ENCODE measurements around the gene GLTPD2.

Gene GLTPD2

GRCh38 chr17:4786106-4786511, 2.7 kb upstream of the GLTPD2 start, which contains the start of gene VMO1:
Gene VMO1, minus strand, starts transcription at chr17:4786364. Its CDS starts 12 bp downstream, at chr17:4786352.
- H3K27ac ChIP-seq (ENCODE audit: low read length), result no peak within 1 kb of the TSS
- no peaks in the 10 kb centered on the region for H3K9me3 ChIP-seq (ENCODE audit: insufficient read depth, low read length)
- no peak within 1 kb of the TSS for H3K4me3 ChIP-seq (ENCODE audit: low read length)
- H3K36me3 ChIP-seq (replicated peaks; ENCODE audit: low read depth, low read length), result no peaks in the 10 kb centered on the region
- TF ChIP-seq EZH2phosphoT487 (IDR thresholded peaks at IDR 0.05; ENCODE audit: low read depth) (no peak), CTCF (IDR thresholded peaks at IDR 0.05; ENCODE audit: low read depth, low read length) (no peak)
- peaks cover 3% of the 10 kb centered on the region; the same call in 1 of the 2 replicates for H3K4me1 ChIP-seq (ENCODE audit: low read length)
- no peak within 1 kb of the TSS for H2AFZ ChIP-seq (ENCODE audit: low read depth, low read length)
- no peak within 1 kb of the TSS for H3K4me2 ChIP-seq (ENCODE audit: low read length)
- no peaks in the 10 kb centered on the region for H4K20me1 ChIP-seq (ENCODE audit: insufficient read depth, low read length)
- no peaks in the 10 kb centered on the region for H3K79me2 ChIP-seq (ENCODE audit: low read length)
- H3K9ac ChIP-seq (ENCODE audit: low read length), result no peak within 1 kb of the TSS
- H3K27me3 ChIP-seq (ENCODE audit: low read depth, low read length), result no peaks in the 10 kb centered on the region

- Histone ChIP-seq H3K9me3 (ENCODE audit: insufficient read depth, low read length) (no peaks in the 10 kb centered on the region), H4K20me1 (ENCODE audit: insufficient read depth, low read length) (no peaks in the 10 kb centered on the region), H3K9ac (ENCODE audit: low read length) (no peak overlapping the region), H3K27me3 (ENCODE audit: low read depth, low read length) (no peaks in the 10 kb centered on the region), H3K27ac (ENCODE audit: low read length) (no peak overlapping the region), H3K4me1 (ENCODE audit: low read length) (peaks cover 3% of the 10 kb centered on the region; the same call in 1 of the 2 replicates), H3K4me2 (ENCODE audit: low read length) (no peak overlapping the region), H3K4me3 (ENCODE audit: low read length) (no peak overlapping the region), H3K79me2 (ENCODE audit: low read length) (no peaks in the 10 kb centered on the region), H3K36me3 (replicated peaks; ENCODE audit: low read depth, low read length) (no peaks in the 10 kb centered on the region), H2AFZ (ENCODE audit: low read depth, low read length) (no peak overlapping the region)
- no peak for TF ChIP-seq EZH2phosphoT487 (IDR thresholded peaks at IDR 0.05; ENCODE audit: low read depth)
- no peak for TF ChIP-seq CTCF (IDR thresholded peaks at IDR 0.05; ENCODE audit: low read depth, low read length)
Observed at GRCh38 chr17:4786516-4786915, 2.2 kb upstream of the GLTPD2 start.

GRCh38 chr17:4788159-4788806, 481 bp upstream of the GLTPD2 start:
- TF ChIP-seq EZH2phosphoT487 (IDR thresholded peaks at IDR 0.05; ENCODE audit: low read depth), result no peak
- TF ChIP-seq CTCF (IDR thresholded peaks at IDR 0.05; ENCODE audit: low read depth, low read length), result no peak
- H3K36me3 ChIP-seq (replicated peaks; ENCODE audit: low read depth, low read length), result no peaks in the 10 kb centered on the region
- no peaks in the 10 kb centered on the region for H3K9me3 ChIP-seq (ENCODE audit: insufficient read depth, low read length)
- no peaks in the 10 kb centered on the region for H4K20me1 ChIP-seq (ENCODE audit: insufficient read depth, low read length)
- H2AFZ ChIP-seq (ENCODE audit: low read depth, low read length), result no peak overlapping the region
- no peak overlapping the region for H3K4me3 ChIP-seq (ENCODE audit: low read length)
- no peak overlapping the region for H3K9ac ChIP-seq (ENCODE audit: low read length)
- H3K27ac ChIP-seq (ENCODE audit: low read length), result no peak overlapping the region
- peaks cover 3% of the 10 kb centered on the region; the same call in 1 of the 2 replicates for H3K4me1 ChIP-seq (ENCODE audit: low read length)
- no peaks in the 10 kb centered on the region; the same call in 1 of the 2 replicates for H3K27me3 ChIP-seq (ENCODE audit: low read depth, low read length)
- H3K79me2 ChIP-seq (ENCODE audit: low read length), result no peaks in the 10 kb centered on the region
- H3K4me2 ChIP-seq (ENCODE audit: low read length), result no peak overlapping the region

GRCh38 chr17:4789701-4789950, 862 bp downstream of the GLTPD2 start:
- H2AFZ ChIP-seq (ENCODE audit: low read depth, low read length), result peak overlapping the region; percentile 43; the same call in 1 of the 2 replicates
- no peaks in the 10 kb centered on the region; the same call in 1 of the 2 replicates for H3K27me3 ChIP-seq (ENCODE audit: low read depth, low read length)
- no peak overlapping the region for H3K27ac ChIP-seq (ENCODE audit: low read length)
- H3K79me2 ChIP-seq (ENCODE audit: low read length), result no peaks in the 10 kb centered on the region
- no peak for TF ChIP-seq CTCF (IDR thresholded peaks at IDR 0.05; ENCODE audit: low read depth, low read length)
- TF ChIP-seq EZH2phosphoT487 (IDR thresholded peaks at IDR 0.05; ENCODE audit: low read depth), result no peak
- peak overlapping the region; percentile 68 for H3K9ac ChIP-seq (ENCODE audit: low read length)
- H3K36me3 ChIP-seq (replicated peaks; ENCODE audit: low read depth, low read length), result no peaks in the 10 kb centered on the region
- no peaks in the 10 kb centered on the region for H4K20me1 ChIP-seq (ENCODE audit: insufficient read depth, low read length)
- peak overlapping the region; percentile 85 for H3K4me3 ChIP-seq (ENCODE audit: low read length)
- peak overlapping the region; percentile 71 for H3K4me2 ChIP-seq (ENCODE audit: low read length)
- no peaks in the 10 kb centered on the region for H3K9me3 ChIP-seq (ENCODE audit: insufficient read depth, low read length)
- peaks cover 3% of the 10 kb centered on the region; the same call in 1 of the 2 replicates for H3K4me1 ChIP-seq (ENCODE audit: low read length)

All from OCI-LY3 (cell line).